ENCODE data around the gene IGSF23.
"Not testable (repeated sequence)": the region's sequence is repeated elsewhere in the genome, so short reads cannot be mapped to it uniquely, and the experiment has no call there.

The IGSF23 gene

GRCh38 chr19:44605547-44605946, 7.8 kb upstream of the IGSF23 start:
- Histone ChIP-seq H3K4me3 (ENCODE audit: low read depth, low read length) (no peak overlapping the region), H3K4me1 (ENCODE audit: control insufficient read depth, insufficient read depth, low read length) (peaks cover 22% of the 10 kb centered on the region), H3K9ac (ENCODE audit: low read depth, low read length) (no peak overlapping the region), H3K36me3 (ENCODE audit: control insufficient read depth, insufficient read depth, low read length) (no peaks in the 10 kb centered on the region), H3K9me3 (ENCODE audit: control insufficient read depth, insufficient read depth, low read length) (no peaks in the 10 kb centered on the region), H3K27me3 (ENCODE audit: control insufficient read depth, insufficient read depth, low read length) (no peaks in the 10 kb centered on the region)

- Histone ChIP-seq H3K9me3 (ENCODE audit: control insufficient read depth, insufficient read depth, low read length) (no peaks in the 10 kb centered on the region), H3K27me3 (ENCODE audit: control insufficient read depth, insufficient read depth, low read length) (no peaks in the 10 kb centered on the region), H3K4me1 (ENCODE audit: control insufficient read depth, insufficient read depth, low read length) (peaks cover 22% of the 10 kb centered on the region), H3K4me3 (ENCODE audit: low read depth, low read length) (no peak overlapping the region), H3K36me3 (ENCODE audit: control insufficient read depth, insufficient read depth, low read length) (no peaks in the 10 kb centered on the region), H3K9ac (ENCODE audit: low read depth, low read length) (no peak overlapping the region)
Observed at GRCh38 chr19:44607049-44607448, 6.3 kb upstream of the IGSF23 start.

GRCh38 chr19:44607917-44608316, 5.4 kb upstream of the IGSF23 start:
- Histone ChIP-seq H3K4me1 (ENCODE audit: control insufficient read depth, insufficient read depth, low read length) (peaks cover 18% of the 10 kb centered on the region), H3K9ac (ENCODE audit: low read depth, low read length) (peak overlapping the region; percentile 16), H3K9me3 (ENCODE audit: control insufficient read depth, insufficient read depth, low read length) (no peaks in the 10 kb centered on the region), H3K27me3 (ENCODE audit: control insufficient read depth, insufficient read depth, low read length) (no peaks in the 10 kb centered on the region), H3K36me3 (ENCODE audit: control insufficient read depth, insufficient read depth, low read length) (no peaks in the 10 kb centered on the region), H3K4me3 (ENCODE audit: low read depth, low read length) (no peak overlapping the region)

- Histone ChIP-seq H3K4me1 (ENCODE audit: control insufficient read depth, insufficient read depth, low read length) (peaks cover 17% of the 10 kb centered on the region), H3K9me3 (ENCODE audit: control insufficient read depth, insufficient read depth, low read length) (no peaks in the 10 kb centered on the region)
Observed at GRCh38 chr19:44608391-44608821, 5.0 kb upstream of the IGSF23 start.

GRCh38 chr19:44609219-44609618, 4.1 kb upstream of the IGSF23 start:
- no peak overlapping the region for H3K4me3 ChIP-seq (ENCODE audit: low read depth, low read length)
- peaks cover 10% of the 10 kb centered on the region for H3K4me1 ChIP-seq (ENCODE audit: control insufficient read depth, insufficient read depth, low read length)
- H3K9ac ChIP-seq (ENCODE audit: low read depth, low read length) = no peak overlapping the region
- no peaks in the 10 kb centered on the region for H3K36me3 ChIP-seq (ENCODE audit: control insufficient read depth, insufficient read depth, low read length)
- H3K27me3 ChIP-seq (ENCODE audit: control insufficient read depth, insufficient read depth, low read length) = no peaks in the 10 kb centered on the region
- no peaks in the 10 kb centered on the region for H3K9me3 ChIP-seq (ENCODE audit: control insufficient read depth, insufficient read depth, low read length)

More at GRCh38 chr19:44608391-44608821, 5.0 kb upstream of the IGSF23 start:
- Histone ChIP-seq H3K36me3 (ENCODE audit: control insufficient read depth, insufficient read depth, low read length) (no peaks in the 10 kb centered on the region), H3K4me3 (ENCODE audit: low read depth, low read length) (no peak overlapping the region), H3K9ac (ENCODE audit: low read depth, low read length) (no peak overlapping the region), H3K27me3 (ENCODE audit: control insufficient read depth, insufficient read depth, low read length) (no peaks in the 10 kb centered on the region)

- H3K4me1 ChIP-seq (ENCODE audit: control insufficient read depth, insufficient read depth, low read length); H3K4me3 ChIP-seq (ENCODE audit: low read depth, low read length); H3K9me3 ChIP-seq (ENCODE audit: control insufficient read depth, insufficient read depth, low read length); H3K36me3 ChIP-seq (ENCODE audit: control insufficient read depth, insufficient read depth, low read length); H3K27me3 ChIP-seq (ENCODE audit: control insufficient read depth, insufficient read depth, low read length); H3K9ac ChIP-seq (ENCODE audit: low read depth, low read length): not testable (repeated sequence)
Observed at GRCh38 chr19:44610497-44610896, 2.9 kb upstream of the IGSF23 start.

GRCh38 chr19:44611812-44612295, 1.5 kb upstream of the IGSF23 start:
- H3K36me3 ChIP-seq (ENCODE audit: control insufficient read depth, insufficient read depth, low read length) = no peaks in the 10 kb centered on the region
- no peak overlapping the region for H3K9ac ChIP-seq (ENCODE audit: low read depth, low read length)
- peaks cover 5% of the 10 kb centered on the region for H3K4me1 ChIP-seq (ENCODE audit: control insufficient read depth, insufficient read depth, low read length)
- no peak overlapping the region for H3K4me3 ChIP-seq (ENCODE audit: low read depth, low read length)
- no peaks in the 10 kb centered on the region for H3K27me3 ChIP-seq (ENCODE audit: control insufficient read depth, insufficient read depth, low read length)
- no peaks in the 10 kb centered on the region for H3K9me3 ChIP-seq (ENCODE audit: control insufficient read depth, insufficient read depth, low read length)

GRCh38 chr19:44614313-44614712, 950 bp downstream of the IGSF23 start:
- Histone ChIP-seq H3K4me3 (ENCODE audit: low read depth, low read length) (no peak overlapping the region), H3K27me3 (ENCODE audit: control insufficient read depth, insufficient read depth, low read length) (no peaks in the 10 kb centered on the region), H3K36me3 (ENCODE audit: control insufficient read depth, insufficient read depth, low read length) (no peaks in the 10 kb centered on the region), H3K9me3 (ENCODE audit: control insufficient read depth, insufficient read depth, low read length) (no peaks in the 10 kb centered on the region), H3K4me1 (ENCODE audit: control insufficient read depth, insufficient read depth, low read length) (no peaks in the 10 kb centered on the region), H3K9ac (ENCODE audit: low read depth, low read length) (no peak overlapping the region)

GRCh38 chr19:44615863-44616247, 2.5 kb downstream of the IGSF23 start:
- Histone ChIP-seq H3K27me3 (ENCODE audit: control insufficient read depth, insufficient read depth, low read length) (no peaks in the 10 kb centered on the region), H3K36me3 (ENCODE audit: control insufficient read depth, insufficient read depth, low read length) (no peaks in the 10 kb centered on the region), H3K4me1 (ENCODE audit: control insufficient read depth, insufficient read depth, low read length) (no peaks in the 10 kb centered on the region), H3K9ac (ENCODE audit: low read depth, low read length) (no peak overlapping the region), H3K4me3 (ENCODE audit: low read depth, low read length) (no peak overlapping the region), H3K9me3 (ENCODE audit: control insufficient read depth, insufficient read depth, low read length) (no peaks in the 10 kb centered on the region)

- H3K36me3 ChIP-seq (ENCODE audit: control insufficient read depth, insufficient read depth, low read length) = no peaks in the 10 kb centered on the region
- H3K27me3 ChIP-seq (ENCODE audit: control insufficient read depth, insufficient read depth, low read length) = no peaks in the 10 kb centered on the region
- no peaks in the 10 kb centered on the region for H3K4me1 ChIP-seq (ENCODE audit: control insufficient read depth, insufficient read depth, low read length)
- no peaks in the 10 kb centered on the region for H3K9me3 ChIP-seq (ENCODE audit: control insufficient read depth, insufficient read depth, low read length)
- no peak overlapping the region for H3K9ac ChIP-seq (ENCODE audit: low read depth, low read length)
- H3K4me3 ChIP-seq (ENCODE audit: low read depth, low read length) = no peak overlapping the region
Observed at GRCh38 chr19:44617110-44617880, 3.9 kb downstream of the IGSF23 start.

GRCh38 chr19:44618640-44619357, 5.4 kb downstream of the IGSF23 start:
- Histone ChIP-seq H3K4me3 (ENCODE audit: low read depth, low read length) (no peak overlapping the region), H3K9me3 (ENCODE audit: control insufficient read depth, insufficient read depth, low read length) (no peaks in the 10 kb centered on the region), H3K36me3 (ENCODE audit: control insufficient read depth, insufficient read depth, low read length) (no peaks in the 10 kb centered on the region), H3K9ac (ENCODE audit: low read depth, low read length) (no peak overlapping the region), H3K4me1 (ENCODE audit: control insufficient read depth, insufficient read depth, low read length) (no peaks in the 10 kb centered on the region), H3K27me3 (ENCODE audit: control insufficient read depth, insufficient read depth, low read length) (no peaks in the 10 kb centered on the region)

GRCh38 chr19:44620667-44621066, 7.3 kb downstream of the IGSF23 start:
- H3K27me3 ChIP-seq (ENCODE audit: control insufficient read depth, insufficient read depth, low read length) = no peaks in the 10 kb centered on the region
- H3K9me3 ChIP-seq (ENCODE audit: control insufficient read depth, insufficient read depth, low read length) = no peaks in the 10 kb centered on the region
- H3K4me3 ChIP-seq (ENCODE audit: low read depth, low read length) = no peak overlapping the region
- no peaks in the 10 kb centered on the region for H3K36me3 ChIP-seq (ENCODE audit: control insufficient read depth, insufficient read depth, low read length)
- H3K9ac ChIP-seq (ENCODE audit: low read depth, low read length) = no peak overlapping the region
- no peaks in the 10 kb centered on the region for H3K4me1 ChIP-seq (ENCODE audit: control insufficient read depth, insufficient read depth, low read length)
